Neuronal stem cell (in vitro differentiated cells): ENCODE measurements around the gene ALG14.

Experiments
- DNase-seq: peaks from one replicate; pipeline ENCODE4 v3.0.0-alpha.2; 2013; ENCODE audit warnings: low spot score
- H2AFZ ChIP-seq: one replicate; pipeline ENCODE4 v1.6.1; 2013; ENCODE audit warnings: mild to moderate bottlenecking, low read length, inconsistent platforms
- H2AK5ac ChIP-seq: 2 replicates; pipeline ENCODE4 v1.6.1; 2013; ENCODE audit warnings: low read depth, mild to moderate bottlenecking, inconsistent platforms, low read length, moderate library complexity, mixed read lengths
- H2BK120ac ChIP-seq: 2 replicates; pipeline ENCODE4 v1.6.1; 2013; ENCODE audit warnings: low read depth, mild to moderate bottlenecking, inconsistent platforms, low read length, moderate library complexity, mixed read lengths
- H2BK12ac ChIP-seq: one replicate; pipeline ENCODE4 v1.6.1; 2013; ENCODE audit warnings: low read length, inconsistent platforms
- H2BK15ac ChIP-seq: 2 replicates; pipeline ENCODE4 v1.6.1; 2013; ENCODE audit warnings: mild to moderate bottlenecking, low read length, inconsistent platforms, mixed read lengths
- H2BK5ac ChIP-seq: one replicate; pipeline ENCODE4 v1.6.1; 2013; ENCODE audit warnings: inconsistent platforms, mild to moderate bottlenecking, low read length, moderate library complexity
- H3K14ac ChIP-seq: one replicate; pipeline ENCODE4 v1.6.1; 2013; ENCODE audit warnings: low read length, inconsistent platforms
- H3K18ac ChIP-seq: 2 replicates; pipeline ENCODE4 v1.6.1; 2013; ENCODE audit warnings: low read length, inconsistent platforms
- H3K23ac ChIP-seq: 2 replicates; pipeline ENCODE4 v1.6.1; 2013; ENCODE audit warnings: low read depth, mild to moderate bottlenecking, mixed read lengths, low read length, inconsistent platforms; ENCODE audit not compliant: poor library complexity
- H3K27ac ChIP-seq: replicated peaks from 3 replicates; pipeline ENCODE4 v1.5.1; 2013; ENCODE audit warnings: low read length, inconsistent platforms
- H3K27me3 ChIP-seq, 3 experiments: 2 replicates each; pipeline ENCODE4 v1.6.1; 2013; ENCODE audit warnings: low read length in 3 of 3, mild to moderate bottlenecking in 2 of 3, inconsistent platforms in 1 of 3, low read depth in 1 of 3, mixed read lengths in 1 of 3, moderate library complexity in 1 of 3; ENCODE audit not compliant: control insufficient read depth in 3 of 3, insufficient read depth in 3 of 3
- H3K36me3 ChIP-seq, 2 donors: replicated peaks in 1 of 2; 2 replicates each; pipeline ENCODE4 v1.6.1; 2013; ENCODE audit warnings: low read length in 2 of 2; ENCODE audit not compliant: control insufficient read depth in 2 of 2, insufficient read depth in 2 of 2
- H3K4ac ChIP-seq: 2 replicates; pipeline ENCODE4 v1.6.1; 2013; ENCODE audit warnings: inconsistent platforms, mild to moderate bottlenecking, low read length, moderate library complexity
- H3K4me1 ChIP-seq, 2 donors: 1 replicate in 1 of 2; 2 replicates in 1 of 2; pipeline ENCODE4 v1.6.1; 2013; ENCODE audit warnings: low read length in 2 of 2, low read depth in 1 of 2; ENCODE audit not compliant: control insufficient read depth in 2 of 2, insufficient read depth in 1 of 2
- H3K4me2 ChIP-seq: one replicate; pipeline ENCODE4 v1.6.1; 2013; ENCODE audit warnings: mild to moderate bottlenecking, low read length, inconsistent platforms; ENCODE audit not compliant: insufficient read depth, poor library complexity, severe bottlenecking
- H3K4me3 ChIP-seq, 2 donors: 2 replicates each; pipeline ENCODE4 v1.5.1; 2013; ENCODE audit warnings: low read length in 2 of 2, mild to moderate bottlenecking in 2 of 2, inconsistent platforms in 1 of 2, moderate library complexity in 1 of 2
- H3K79me1 ChIP-seq: one replicate; pipeline ENCODE4 v1.6.1; 2013; ENCODE audit warnings: low read depth, mild to moderate bottlenecking, inconsistent platforms, low read length, moderate library complexity
- H3K9ac ChIP-seq: one replicate; pipeline ENCODE4 v1.6.1; 2013; ENCODE audit warnings: mild to moderate bottlenecking, low read depth, low read length, inconsistent platforms; ENCODE audit not compliant: poor library complexity
- H3K9me3 ChIP-seq, 2 donors: replicated peaks in 1 of 2; 2 replicates each; pipeline versions ENCODE3 to v1.6.1; 2013; ENCODE audit warnings: low read length in 2 of 2, mild to moderate bottlenecking in 2 of 2, inconsistent platforms in 1 of 2, low read depth in 1 of 2, mixed read lengths in 1 of 2, moderate library complexity in 1 of 2; ENCODE audit not compliant: control insufficient read depth in 2 of 2, insufficient read depth in 1 of 2
- H4K8ac ChIP-seq: one replicate; pipeline ENCODE4 v1.6.1; 2013; ENCODE audit warnings: low read depth, mild to moderate bottlenecking, inconsistent platforms, low read length, moderate library complexity
- H4K91ac ChIP-seq: one replicate; pipeline ENCODE4 v1.6.1; 2013; ENCODE audit warnings: low read length, low read depth, mild to moderate bottlenecking, inconsistent platforms; ENCODE audit not compliant: poor library complexity
- WGBS, 2 donors: extraction: QIAGEN DNeasy Blood & Tissue Kit; methylation state at CpG; one replicate each; pipeline ENCODE4 v1.1.7; 2013; ENCODE audit warnings: missing lambda C conversion rate in 2 of 2, mixed read lengths in 1 of 2; ENCODE audit not compliant: insufficient read length in 2 of 2, insufficient replicate concordance in 1 of 2; ENCODE audit errors: extremely low coverage in 2 of 2; 5-methylcytosine and 5-hydroxymethylcytosine counted together

The ALG14 gene

GRCh38 chr1:94966033-94966432, 106.7 kb downstream of the ALG14 start:
- no peak overlapping the region for H3K9ac ChIP-seq
- no peak for DNase-seq
- no peak overlapping the region for H3K27ac ChIP-seq
- H2AK5ac ChIP-seq: no peak overlapping the region
- H3K4me1 ChIP-seq: peaks cover 3 to 5% of the 10 kb centered on the region in 2 donors
- H2BK5ac ChIP-seq: no peak overlapping the region
- H3K36me3 ChIP-seq: no peaks in the 10 kb centered on the region
- no peak overlapping the region for H2BK12ac ChIP-seq
- no peak overlapping the region for H3K4me2 ChIP-seq
- no peak overlapping the region for H3K14ac ChIP-seq
- no peak overlapping the region for H3K4ac ChIP-seq
- H3K18ac ChIP-seq: no peak overlapping the region
- no peak overlapping the region for H3K4me3 ChIP-seq
- H2BK15ac ChIP-seq: no peak overlapping the region
- no peak overlapping the region for H3K23ac ChIP-seq
- H4K91ac ChIP-seq: no peak overlapping the region
- no peak overlapping the region for H4K8ac ChIP-seq
- peaks cover 0 to 4% of the 10 kb centered on the region in 2 donors for H3K9me3 ChIP-seq
- H3K79me1 ChIP-seq: no peaks in the 10 kb centered on the region
- WGBS, 2 donors: no CpG with 5 or more reads among the region's 1 CpG
- H2BK120ac ChIP-seq: no peak overlapping the region
- H2AFZ ChIP-seq: no peak overlapping the region
- H3K27me3 ChIP-seq: no peaks in the 10 kb centered on the region

- Histone ChIP-seq H2AK5ac (no peak overlapping the region), H4K8ac (no peak overlapping the region), H3K27me3 (no peaks in the 10 kb centered on the region), H2AFZ (no peak overlapping the region), H3K18ac (no peak overlapping the region), H3K27ac (no peak overlapping the region), H4K91ac (no peak overlapping the region), H3K79me1 (no peaks in the 10 kb centered on the region), H3K36me3 (no peaks in the 10 kb centered on the region), H3K14ac (no peak overlapping the region), H2BK12ac (no peak overlapping the region), H3K4ac (no peak overlapping the region), H3K4me3 (no peak overlapping the region), H3K9ac (no peak overlapping the region), H3K9me3 (peaks cover 0 to 4% of the 10 kb centered on the region in 2 donors), H2BK5ac (no peak overlapping the region), H2BK15ac (no peak overlapping the region), H3K4me1 (peaks cover 0 to 5% of the 10 kb centered on the region in 2 donors), H2BK120ac (no peak overlapping the region), H3K4me2 (no peak overlapping the region), H3K23ac (no peak overlapping the region)
- no CpG with 5 or more reads among the region's 8 CpGs for WGBS, 2 donors
- DNase-seq: no peak
Observed at GRCh38 chr1:94963864-94964263, 108.9 kb downstream of the ALG14 start.

GRCh38 chr1:94962409-94963265, 110.1 kb downstream of the ALG14 start:
- Histone ChIP-seq H3K4me3 (no peak overlapping the region), H3K27ac (no peak overlapping the region)
- no CpG with 5 or more reads among the region's 10 CpGs for WGBS, 2 donors

GRCh38 chr1:94961988-94962387, 110.8 kb downstream of the ALG14 start:
- Histone ChIP-seq H4K91ac (no peak overlapping the region), H3K23ac (no peak overlapping the region), H2BK12ac (no peak overlapping the region), H2BK15ac (no peak overlapping the region), H2BK120ac (no peak overlapping the region), H3K18ac (no peak overlapping the region), H3K4me2 (no peak overlapping the region), H3K79me1 (no peaks in the 10 kb centered on the region), H3K36me3 (no peaks in the 10 kb centered on the region), H2AFZ (no peak overlapping the region), H3K9me3 (peaks cover 0 to 4% of the 10 kb centered on the region in 2 donors), H3K27ac (no peak overlapping the region), H4K8ac (no peak overlapping the region), H2AK5ac (no peak overlapping the region), H3K9ac (no peak overlapping the region), H3K4me1 (no peaks in the 10 kb centered on the region), H2BK5ac (no peak overlapping the region), H3K4ac (no peak overlapping the region), H3K14ac (no peak overlapping the region), H3K4me3 (no peak overlapping the region), H3K27me3 (no peaks in the 10 kb centered on the region)
- no peak for DNase-seq
- no CpG with 5 or more reads among the region's 3 CpGs for WGBS, 2 donors

More at GRCh38 chr1:94962409-94963265, 110.1 kb downstream of the ALG14 start:
- H3K36me3 ChIP-seq: no peaks in the 10 kb centered on the region
- DNase-seq: no peak
- no peak overlapping the region for H2BK12ac ChIP-seq
- H3K18ac ChIP-seq: no peak overlapping the region
- H3K14ac ChIP-seq: no peak overlapping the region
- no peak overlapping the region for H2BK120ac ChIP-seq
- no peaks in the 10 kb centered on the region for H3K79me1 ChIP-seq
- H4K8ac ChIP-seq: no peak overlapping the region
- H3K9me3 ChIP-seq: peaks cover 0 to 4% of the 10 kb centered on the region in 2 donors
- H2AFZ ChIP-seq: no peak overlapping the region
- no peak overlapping the region for H2BK15ac ChIP-seq
- H3K27me3 ChIP-seq: no peaks in the 10 kb centered on the region
- H3K23ac ChIP-seq: no peak overlapping the region
- H2AK5ac ChIP-seq: no peak overlapping the region
- H3K4me1 ChIP-seq: peaks cover 0 to 5% of the 10 kb centered on the region in 2 donors
- no peak overlapping the region for H3K4ac ChIP-seq
- no peak overlapping the region for H3K4me2 ChIP-seq
- no peak overlapping the region for H2BK5ac ChIP-seq
- H3K9ac ChIP-seq: no peak overlapping the region
- no peak overlapping the region for H4K91ac ChIP-seq
